GM12878 (cell line): ENCODE results near the gene C11orf42. TPM values are rescaled to one million over a fixed set of nuclear protein-coding genes. Genes with fewer than 3 reads are reported as not detected.

Experiments used
- ATAC-seq: fragments of 200-7000 bp; cut with Tn5 transposase; 3 replicates; pipeline ENCODE4 v1.9.1; 2020; ENCODE audit warnings: mild to moderate bottlenecking, moderate library complexity
- BruUV-seq: library from RNA; stranded (reverse); fragments of 400-500 nt; replicated peaks from 2 replicates; lab custom pipeline; 2021; lab: Mats Ljungman, UMichigan
- CTCF ChIA-PET: fragments of 300-600 bp; sonication (Branson Sonifier 250); formaldehyde crosslinking; extraction: SDS; loops from one replicate; lab custom pipeline; 2021; ENCODE audit warnings: inconsistent platforms; lab: Yijun Ruan, JAX
- POLR2A ChIA-PET: fragments of 350-600 bp; formaldehyde crosslinking; extraction: SDS; loops from one replicate; lab custom pipeline; 2021; ENCODE audit warnings: inconsistent platforms; lab: Charles Lee
- RAD21 ChIA-PET: fragments of 300-600 bp; sonication (Branson Sonifier 250); formaldehyde crosslinking; loops from one replicate; lab custom pipeline; 2023; ENCODE audit warnings: antibody characterized with exemption; ENCODE audit not compliant: unreplicated experiment; lab: Charles Lee
- SMC1A ChIA-PET: fragments of 300-600 bp; sonication (Branson Sonifier 250); formaldehyde crosslinking; loops from one replicate; lab custom pipeline; 2023; ENCODE audit not compliant: unreplicated experiment, uncharacterized antibody; lab: Charles Lee
- DNase-seq: peaks from one replicate; pipeline ENCODE4 v3.0.0-alpha.2; 2011; ENCODE audit warnings: low read depth, low spot score
- FAIRE-seq: peaks from 3 replicates; lab custom pipeline; 2011; peaks lifted over from hg19 to GRCh38; lab: Jason Lieb, UNC
- H2AFZ ChIP-seq: 2 replicates; pipeline ENCODE4 v1.6.0; 2011; ENCODE audit warnings: low read depth, low read length, control low read depth; ENCODE audit not compliant: control insufficient read depth
- H3K27ac ChIP-seq: 2 replicates; pipeline ENCODE4 v1.5.1; 2011; ENCODE audit warnings: control low read depth; ENCODE audit not compliant: control insufficient read depth, insufficient read depth
- H3K27me3 ChIP-seq, 2 experiments: replicated peaks in 1 of 2; 2 replicates each; pipeline versions ENCODE4 v1.6.0 to v1.6.1; 2011; ENCODE audit warnings: low read length in 1 of 2; ENCODE audit not compliant: control insufficient read depth in 2 of 2, insufficient read depth in 2 of 2
- H3K36me3 ChIP-seq, 2 experiments: 2 replicates each; pipeline ENCODE4 v1.5.1; 2011; ENCODE audit warnings: low read length in 1 of 2; ENCODE audit not compliant: control insufficient read depth in 2 of 2, insufficient read depth in 2 of 2
- H3K4me1 ChIP-seq: 2 replicates; pipeline ENCODE4 v1.6.1; 2011; ENCODE audit warnings: mild to moderate bottlenecking, low read length, moderate library complexity, mixed read lengths; ENCODE audit not compliant: control insufficient read depth, insufficient read depth
- H3K4me2 ChIP-seq: 2 replicates; pipeline ENCODE4 v1.6.0; 2011; ENCODE audit warnings: control low read depth; ENCODE audit not compliant: control insufficient read depth, insufficient read depth
- H3K4me3 ChIP-seq: fragments of 200-600 bp; sonication (generic); 2 replicates; pipeline ENCODE4 v1.5.1; 2016
- H3K79me2 ChIP-seq: 2 replicates; pipeline ENCODE4 v1.6.0; 2011; ENCODE audit warnings: low read length; ENCODE audit not compliant: control insufficient read depth, insufficient read depth
- H3K9ac ChIP-seq: 2 replicates; pipeline ENCODE4 v1.8.0; 2011; ENCODE audit warnings: low read length, control low read depth, mixed read lengths; ENCODE audit not compliant: control insufficient read depth, insufficient read depth
- H3K9me3 ChIP-seq: replicated peaks from 3 replicates; pipeline ENCODE4 v1.5.1; 2011; ENCODE audit warnings: mild to moderate bottlenecking, low read length; ENCODE audit not compliant: control insufficient read depth, insufficient read depth
- H4K20me1 ChIP-seq: 2 replicates; pipeline ENCODE4 v1.6.0; 2011; ENCODE audit not compliant: control insufficient read depth, insufficient read depth
- FOS ChIP-seq: IDR thresholded peaks from 3 replicates; pipeline ENCODE4 v1.6.1; 2011; ENCODE audit warnings: borderline replicate concordance; ENCODE audit not compliant: insufficient read length; ENCODE audit errors: extremely low read depth
- HDGF ChIP-seq: fragments of 450-650 bp; IDR thresholded peaks from 2 replicates; pipeline ENCODE4 v1.6.1; 2016; ENCODE audit warnings: antibody characterized with exemption
- IRF3 ChIP-seq: fragments of 450-650 bp; IDR thresholded peaks from 2 replicates; pipeline ENCODE4 v1.6.1; 2014; ENCODE audit warnings: mild to moderate bottlenecking
- NFYA ChIP-seq: IDR thresholded peaks from 2 replicates; pipeline ENCODE4 v1.6.1; 2011; ENCODE audit warnings: low read depth, mild to moderate bottlenecking, low read length, improper control_type of control experiment, borderline replicate concordance
- PAX5 ChIP-seq: IDR thresholded peaks from 2 replicates; pipeline ENCODE4 v1.6.1; 2011; ENCODE audit warnings: low read depth, low read length, borderline replicate concordance
- RCOR1 ChIP-seq: conservative IDR thresholded peaks from 2 replicates; pipeline ENCODE4 v1.6.1; 2012; ENCODE audit warnings: low read depth, low read length, improper control_type of control experiment
- SIN3A ChIP-seq: IDR thresholded peaks from 2 replicates; pipeline ENCODE4 v1.6.1; 2012; ENCODE audit warnings: low read depth, low read length, improper control_type of control experiment
- SIX5 ChIP-seq: IDR thresholded peaks from 2 replicates; pipeline ENCODE4 v1.6.1; 2011; ENCODE audit warnings: mild to moderate bottlenecking, low read depth, low read length, moderate library complexity; ENCODE audit not compliant: severe bottlenecking
- SREBF2 ChIP-seq: IDR thresholded peaks from 2 replicates; pipeline ENCODE4 v1.6.1; 2012; ENCODE audit warnings: mild to moderate bottlenecking, low read length
- SUPT20H ChIP-seq: IDR thresholded peaks from 2 replicates; pipeline ENCODE4 v1.6.1; 2011; ENCODE audit warnings: low read depth, mild to moderate bottlenecking, low read length, moderate library complexity, borderline replicate concordance; ENCODE audit not compliant: control insufficient read depth
- TAF1 ChIP-seq: IDR thresholded peaks from 2 replicates; pipeline ENCODE4 v1.6.1; 2011; ENCODE audit warnings: mild to moderate bottlenecking, low read depth, low read length, borderline replicate concordance
- TCF7 ChIP-seq: IDR thresholded peaks from 2 replicates; pipeline ENCODE4 v1.6.1; 2014; ENCODE audit warnings: antibody characterized with exemption, borderline replicate concordance
- ZNF274 ChIP-seq: IDR thresholded peaks from one replicate; pipeline ENCODE4 v1.8.0; 2011; ENCODE audit not compliant: insufficient read length, insufficient read depth
- ZSCAN29 ChIP-seq: fragments of 450-650 bp; IDR thresholded peaks from 2 replicates; pipeline ENCODE4 v1.6.1; 2017; ENCODE audit warnings: mild to moderate bottlenecking, moderate library complexity
- WGBS: methylation state at CpG from one replicate; pipeline ENCODE4 v1.1.6; 2016; ENCODE audit warnings: low lambda C conversion rate; ENCODE audit not compliant: insufficient replicate concordance, insufficient coverage; ENCODE audit errors: missing lambda C conversion rate; 5-methylcytosine and 5-hydroxymethylcytosine counted together
- in situ Hi-C: fragments of 300-500 bp; cut with MboI; formaldehyde crosslinking; loops from 9 replicates; pipeline ENCODE4 v1.14.3; 2018; ENCODE audit warnings: mixed read lengths
- intact Hi-C: fragments of 100-400 bp; cut with micrococcal nuclease; formaldehyde crosslinking; loops from one replicate; pipeline ENCODE4 v1.14.2; 2022; ENCODE audit not compliant: unreplicated experiment
- polyA plus RNA-seq, 11 experiments: library from polyadenylated mRNA; depleted of rRNA in 4 of 11; unstranded in 6 of 11; stranded (reverse) in 5 of 11; fragments of >200 nt; fragmentation: Nextera tagmentation in 4 of 11; fragmentation: Illumina TruSeq in 1 of 11; extraction: Ambion mirVana in 4 of 11; extraction: Trizol in 1 of 11; gene quantifications; 1 replicate in 1 of 11; 2 replicates in 10 of 11; pipeline versions ENCODE4 v1.2.1 to v1.2.3, GENCODE V29; 2011 to 2016; ENCODE audit warnings: inconsistent platforms in 2 of 11, missing spikeins in 2 of 11, low read depth in 1 of 11
- total RNA-seq, 4 experiments: library from RNA; depleted of rRNA in 3 of 4; stranded (reverse); fragments of >200 nt in 3 of 4; fragmentation: Illumina TruSeq in 1 of 4; extraction: Trizol in 1 of 4; gene quantifications; 2 replicates each; pipeline versions ENCODE4 v1.2.1 to v1.2.3, GENCODE V29; 2013 to 2021

C11orf42 gene
- total and polyA plus RNA-seq, 10 of the 15 experiments (the other 5 are each of a cell fraction or from before 2014, with no cell fraction given) = 0.19 TPM; not detected in 9

GRCh38 chr11:6206456-6207180 is 1.3 kb downstream of the C11orf42 start:
- ChIA-PET CTCF (interaction anchor here (1.1 kb wide), 1 partner anchor 9 kb away, joined by 3 read pairs; no protein-coding TSS in a partner anchor), RAD21 (no interaction called here)

GRCh38 chr11:6209801-6210200 is 4.4 kb downstream of the C11orf42 start:
- no peak for FAIRE-seq
- DNase-seq = no peak
- ATAC-seq = no peak
- in situ Hi-C loops (no loop called here), intact Hi-C loops (no loop called here)
- 98% methylated on average over 12 of the region's 12 CpGs for WGBS
- Histone ChIP-seq H4K20me1 (no peaks in the 10 kb centered on the region), H3K27me3 (no peaks in the 10 kb centered on the region), H3K4me1 (no peaks in the 10 kb centered on the region), H3K9ac (no peak overlapping the region), H3K9me3 (no peaks in the 10 kb centered on the region)
- TF ChIP-seq FOS = no peak
- no peak for TF ChIP-seq ZSCAN29
- TF ChIP-seq PAX5 = no peak
- TF ChIP-seq RCOR1 = no peak
- TF ChIP-seq TCF7 = no peak
- no peak for TF ChIP-seq ZNF274
- TF ChIP-seq IRF3 = no peak
- no peak for TF ChIP-seq SUPT20H
- TF ChIP-seq TAF1 = no peak
- no peak for TF ChIP-seq SIX5
- no peak for TF ChIP-seq SREBF2
- TF ChIP-seq SIN3A = no peak
- no peak for TF ChIP-seq HDGF
- TF ChIP-seq, all 136 proteins: peak for 0
- Histone ChIP-seq H3K36me3 (peaks cover 5 to 8% of the 10 kb centered on the region in 2 experiments), H3K4me2 (no peak overlapping the region), H3K79me2 (no peaks in the 10 kb centered on the region), H3K27ac (no peak overlapping the region), H3K4me3 (no peak overlapping the region), H2AFZ (no peak overlapping the region)
- BruUV-seq = no TSS peak
- SMC1A ChIA-PET = no interaction called here
- RAD21 ChIA-PET = no interaction called here
- POLR2A ChIA-PET = no interaction called here
- CTCF ChIA-PET = no interaction called here

More at GRCh38 chr11:6206456-6207180, 1.3 kb downstream of the C11orf42 start:
- in situ Hi-C loops = no loop called here
- Histone ChIP-seq H3K36me3 (peaks cover 0 to 3% of the 10 kb centered on the region in 2 experiments; a peak in 3 of 4 replicates), H3K9ac (no peak overlapping the region), H3K27ac (no peak overlapping the region), H3K27me3 (no peaks in the 10 kb centered on the region), H3K9me3 (no peaks in the 10 kb centered on the region), H4K20me1 (no peaks in the 10 kb centered on the region), H2AFZ (no peak overlapping the region), H3K4me2 (no peak overlapping the region), H3K4me3 (no peak overlapping the region), H3K79me2 (no peaks in the 10 kb centered on the region), H3K4me1 (peaks cover 9% of the 10 kb centered on the region)
- no peak for DNase-seq
- SMC1A ChIA-PET = interaction anchor here (1.2 to 1.7 kb wide), 5 partner anchors 8 to 26 kb away, joined by 3 to 5 read pairs (median 3); partner anchors contain the start of gene OR52W1
- no TSS peak for BruUV-seq
- ATAC-seq = no peak
- POLR2A ChIA-PET = no interaction called here
- no peak for TF ChIP-seq NFYA
- FAIRE-seq = no peak
- WGBS = 97% methylated on average over 3 of the region's 3 CpGs
- intact Hi-C loops = no loop called here
